ENCODE data around the gene TRH. TPM values are rescaled to one million over a fixed set of nuclear protein-coding genes. Genes with fewer than 3 reads are reported as not detected.

TRH gene
- total RNA-seq, 2 donors from 2014 or later: not detected

Other genes with a start within 250 kb of the TRH start
- 10 to 100 TPM; 16.9 to 17.7 TPM for gene TMCC1, start 81.0 kb upstream of the TRH start, total RNA-seq
- not detected for gene ALG1L2, start 107.1 kb downstream of the TRH start, total RNA-seq

All from thoracic aorta (tissue), 2 donors.